ENCODE results near the gene ATP2B3.

GRCh38 chrX:153487590-153488071 lies 29.8 kb upstream of the ATP2B3 start:
- TF ChIP-seq CTCF (IDR thresholded peaks at IDR 0.05; ENCODE audit: extremely low read depth in 1 of 2, insufficient read depth in 1 of 2, low read depth in 1 of 2, low read length in 2 of 2) = no peak
- no peak for TF ChIP-seq EZH2 (IDR thresholded peaks at IDR 0.05; ENCODE audit: borderline replicate concordance, low read depth, low read length, severe bottlenecking)
